HG03565 (cell line): Measurements from ENCODE around the gene RNF144B.
"Not testable (repeated sequence)": the region's sequence is repeated elsewhere in the genome, so short reads cannot be mapped to it uniquely, and the experiment has no call there.

Experiments
- ATAC-seq: cut with Tn5 transposase; IDR thresholded peaks from one replicate; pipeline ENCODE4 v1.9.1; 2021; ENCODE audit warnings: mild to moderate bottlenecking, moderate library complexity; ENCODE audit not compliant: unreplicated experiment

RNF144B gene

DNA sequence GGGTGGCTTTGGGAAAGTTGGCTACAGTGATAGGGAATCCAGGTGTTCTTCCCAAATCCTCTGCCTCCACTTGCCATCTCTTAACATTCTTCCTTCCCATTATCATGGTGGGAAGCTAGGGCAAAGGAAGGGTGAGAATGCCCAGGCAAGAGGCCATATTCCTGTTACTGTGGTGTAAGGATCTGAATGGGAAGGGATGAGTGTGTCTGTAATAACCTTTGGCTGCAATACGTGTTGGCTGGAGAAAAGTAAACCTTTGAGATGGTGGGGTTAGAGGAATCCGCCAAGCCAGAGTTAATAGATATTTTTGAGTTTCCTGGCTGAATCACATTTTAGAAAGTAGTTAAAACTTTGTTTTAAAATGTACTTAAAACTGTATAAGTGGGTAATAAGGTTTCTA, 45.9 kb downstream of the RNF144B start:
- ATAC-seq = no peak

DNA sequence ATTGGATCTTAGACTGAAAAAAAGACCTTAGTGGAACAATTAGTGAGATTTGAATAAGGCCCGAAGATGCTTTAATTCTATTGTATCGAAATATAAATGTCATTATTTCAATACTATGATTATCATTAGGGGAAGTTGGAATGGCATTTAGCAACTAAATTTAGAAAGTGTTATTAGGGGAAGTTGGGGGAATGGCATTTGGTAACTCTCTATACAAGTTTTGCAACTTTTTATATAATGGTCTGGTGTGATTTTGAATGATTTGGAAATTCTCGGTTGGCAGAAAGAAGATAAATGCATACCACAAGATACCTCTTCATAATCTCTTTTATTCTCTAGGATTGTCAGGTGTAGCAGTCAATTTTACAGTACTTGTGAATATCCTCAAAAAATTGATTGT, 49.2 kb downstream of the RNF144B start:
- no peak for ATAC-seq

DNA sequence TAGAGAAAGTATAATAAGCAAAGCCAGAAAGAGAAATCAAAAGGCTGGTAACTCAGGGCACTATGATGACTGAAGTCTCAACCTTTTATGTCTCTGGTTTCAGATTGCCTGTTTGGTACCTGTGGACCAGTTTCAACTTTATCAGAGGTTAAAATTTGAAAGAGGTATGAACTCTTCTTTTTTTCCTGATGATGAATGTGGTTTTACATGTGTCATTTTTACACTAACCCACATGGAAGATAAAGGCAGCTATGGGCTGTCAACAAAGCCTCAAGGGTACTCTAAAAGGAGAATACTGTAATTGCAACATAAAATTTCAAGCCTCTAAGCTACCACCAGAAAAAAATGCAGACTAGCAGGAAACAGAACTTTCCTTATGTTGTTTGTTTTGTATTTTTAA, 52.4 kb downstream of the RNF144B start:
- ATAC-seq = no peak

DNA sequence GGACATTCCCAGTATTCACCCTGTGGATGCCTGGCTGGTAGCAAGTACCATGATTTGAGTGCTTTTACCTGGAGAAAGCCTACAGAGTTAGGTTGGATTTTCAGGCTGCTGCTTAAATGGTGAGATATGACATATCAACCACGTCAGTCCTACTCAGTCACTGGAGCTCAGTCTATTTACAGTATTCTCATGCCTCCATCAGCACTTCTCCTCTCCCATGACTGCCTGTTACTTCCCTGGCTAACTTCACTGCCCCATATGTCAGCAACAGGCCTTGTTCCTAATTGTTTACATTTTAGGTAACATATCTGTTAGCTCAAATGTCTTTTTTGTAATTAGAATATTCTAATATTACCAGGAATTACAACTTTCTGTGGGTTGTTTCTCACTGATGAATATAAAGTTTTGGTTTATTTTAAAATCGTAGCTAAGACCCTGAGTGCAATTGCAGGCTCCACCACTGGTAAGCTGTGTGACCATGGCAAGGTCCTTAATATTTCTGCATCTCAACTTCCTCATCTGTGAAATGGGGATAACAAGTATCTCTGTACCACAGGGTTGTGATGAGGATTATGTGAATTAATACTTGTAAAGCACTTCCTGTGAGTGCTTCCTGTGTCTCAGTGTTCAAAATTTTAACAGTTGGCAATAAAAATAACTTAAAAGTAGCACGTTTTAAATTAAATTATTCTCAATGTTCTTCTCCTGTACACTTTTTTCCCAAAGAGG, 54.3 kb downstream of the RNF144B start:
- no peak for ATAC-seq

DNA sequence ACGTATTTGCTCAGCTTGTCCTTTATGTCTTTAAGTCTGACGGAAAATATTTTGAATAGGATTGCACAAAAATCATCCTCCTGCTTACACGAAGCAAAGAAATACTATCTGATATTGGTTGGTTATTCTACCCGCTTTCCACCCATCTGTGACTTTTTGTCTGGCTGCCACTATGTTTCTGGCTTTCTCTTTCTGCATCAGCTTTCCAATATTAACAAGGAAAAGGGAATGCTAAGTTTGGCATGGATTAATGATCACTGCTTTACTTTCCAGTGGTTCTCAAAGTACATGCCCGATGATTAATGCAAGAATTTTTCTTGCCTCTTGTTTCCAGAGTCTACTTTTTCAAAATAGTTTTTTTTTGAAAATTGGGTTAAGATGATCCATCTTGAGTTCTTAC, 57.0 kb downstream of the RNF144B start:
- ATAC-seq = no peak

DNA sequence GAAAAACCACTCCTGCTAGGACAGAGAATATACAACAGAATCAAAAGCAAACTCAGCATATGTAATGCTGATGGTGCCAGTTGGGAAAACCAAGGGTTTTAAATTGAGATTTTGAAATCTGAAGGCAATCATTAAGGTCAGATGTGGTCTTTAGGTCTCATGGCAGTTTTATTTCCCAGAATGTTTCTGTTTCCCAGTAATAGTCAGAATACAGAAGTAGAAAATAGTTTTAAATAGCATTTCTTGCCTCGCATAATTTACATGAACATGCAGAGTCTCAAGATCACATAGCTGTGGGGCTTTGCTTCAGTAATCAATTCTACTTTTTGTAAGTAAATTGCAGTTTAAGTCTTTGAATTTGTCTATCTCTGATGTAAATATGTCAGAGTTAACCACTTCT, 58.1 kb downstream of the RNF144B start:
- no peak for ATAC-seq

DNA sequence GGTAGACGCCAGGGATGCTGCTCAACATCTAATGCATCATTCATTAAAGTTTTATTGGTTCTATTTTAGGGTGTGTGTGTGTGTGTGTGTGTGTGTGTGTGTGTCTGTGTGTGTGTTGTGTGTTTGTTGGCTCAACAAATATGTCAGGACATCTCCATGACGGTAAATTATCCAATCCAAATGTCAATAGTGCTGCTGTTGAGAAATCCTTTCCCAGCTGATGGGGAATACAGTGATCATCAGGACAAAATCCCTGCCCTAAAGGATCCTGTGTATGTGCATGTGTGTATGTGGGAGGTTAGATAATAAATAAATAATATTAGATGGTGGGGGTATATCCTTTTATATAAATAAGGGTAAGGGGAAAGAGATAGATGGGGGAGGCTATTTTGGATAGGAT, 59.6 kb downstream of the RNF144B start:
- no peak for ATAC-seq

DNA sequence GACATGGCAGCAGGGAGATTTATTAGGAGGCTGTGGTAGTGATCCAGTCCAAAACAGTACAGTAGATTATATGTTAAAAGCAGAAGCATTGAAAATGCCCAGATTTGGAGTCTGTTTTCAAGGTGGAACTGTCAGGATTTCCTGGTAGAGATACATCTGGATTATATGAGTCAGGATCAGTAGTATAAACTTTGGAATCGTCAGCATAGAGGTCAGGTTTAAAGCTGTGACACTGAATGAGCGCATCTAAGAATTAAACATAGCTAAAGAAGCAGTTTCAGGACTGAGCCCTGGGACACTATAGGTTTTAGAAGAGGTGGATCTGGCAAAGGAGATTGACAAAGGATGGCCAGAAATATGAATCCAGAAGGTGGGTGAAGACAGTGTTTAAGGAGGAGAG, 60.4 kb downstream of the RNF144B start:
- no peak for ATAC-seq

DNA sequence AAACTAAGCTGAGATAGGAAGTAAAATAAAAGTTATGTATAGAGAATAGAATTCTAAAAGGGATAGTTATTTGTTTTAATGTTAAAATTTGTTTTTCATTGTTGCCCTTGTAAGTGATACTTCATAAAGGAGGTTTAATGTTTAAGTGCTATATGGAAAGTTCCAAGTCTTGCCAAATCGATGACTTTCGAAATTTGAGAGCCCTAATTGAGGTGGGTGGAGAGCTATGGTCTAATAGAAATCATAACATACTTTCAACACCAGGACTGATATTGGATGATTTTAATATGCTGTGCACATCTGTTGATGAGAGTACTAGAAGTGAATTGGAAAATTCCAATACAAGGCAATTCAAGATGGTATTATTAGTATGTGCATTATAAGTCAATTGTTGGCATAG, 64.6 kb downstream of the RNF144B start:
- no peak for ATAC-seq

DNA sequence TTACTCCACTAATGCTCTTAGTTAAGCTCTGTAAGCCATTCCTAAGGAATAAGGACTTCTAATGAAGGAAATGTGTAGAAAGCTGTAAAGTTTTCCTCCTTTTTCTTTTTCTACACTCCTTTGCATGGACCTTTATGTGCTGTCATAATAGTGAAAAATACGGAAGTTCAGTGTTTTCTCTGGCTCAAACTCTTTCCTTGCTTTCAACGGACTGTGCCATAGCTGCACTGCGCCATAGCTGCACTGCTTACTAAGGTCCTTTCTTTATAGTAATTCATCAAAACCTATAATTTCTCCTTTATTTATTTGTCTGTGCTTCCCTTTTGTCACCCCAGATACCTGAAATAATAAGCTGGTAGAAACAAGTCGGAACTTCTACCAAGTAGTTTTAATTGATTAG, 67.3 kb downstream of the RNF144B start:
- ATAC-seq = no peak

DNA sequence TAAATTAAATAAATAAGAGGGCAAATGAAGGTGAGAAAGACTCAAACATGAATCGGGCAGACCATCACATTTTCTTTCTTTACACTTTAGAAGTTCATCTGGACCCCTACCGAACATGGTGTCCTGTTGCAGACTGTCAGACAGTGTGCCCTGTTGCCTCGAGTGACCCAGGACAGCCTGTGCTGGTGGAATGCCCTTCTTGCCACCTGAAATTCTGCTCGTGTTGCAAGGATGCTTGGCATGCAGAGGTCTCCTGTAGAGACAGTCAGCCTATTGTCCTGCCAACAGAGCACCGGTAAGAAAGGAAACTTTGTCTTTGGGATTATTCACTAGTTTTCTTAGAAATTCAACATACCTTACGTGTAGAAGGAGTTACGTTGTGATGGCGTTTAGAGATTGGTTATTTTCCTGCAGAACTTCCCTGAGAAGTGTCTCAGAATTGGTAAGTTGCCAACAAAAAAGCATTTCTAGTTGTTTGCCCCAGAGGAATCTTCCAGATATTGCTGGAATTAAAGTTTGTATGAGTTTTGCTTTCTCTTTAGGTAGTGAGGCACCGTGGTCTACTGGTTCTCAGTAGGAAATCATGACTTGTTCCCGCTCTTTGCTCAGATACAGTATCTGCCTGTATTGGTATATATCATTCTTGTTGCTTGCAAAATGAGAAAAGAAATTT, 70.1 kb downstream of the RNF144B start:
- no peak for ATAC-seq

DNA sequence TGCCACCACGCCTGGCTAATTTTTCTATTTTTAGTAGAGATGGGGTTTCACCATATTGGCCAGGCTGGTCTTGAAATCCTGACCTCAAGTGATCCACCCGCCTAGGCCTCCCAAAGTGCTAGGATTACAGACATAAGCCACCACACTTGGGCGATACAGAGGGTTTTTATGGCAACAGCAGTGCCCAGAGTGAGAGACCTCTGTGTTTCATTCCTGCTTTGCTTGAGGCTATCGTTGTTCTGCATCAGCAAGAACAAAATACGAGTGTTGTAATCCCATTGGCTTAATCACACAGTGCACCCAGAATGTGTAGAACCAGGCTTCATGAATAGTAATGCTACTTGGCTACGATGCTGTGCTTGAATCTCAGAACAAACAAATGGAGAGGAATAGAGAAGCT, 70.9 kb downstream of the RNF144B start:
- ATAC-seq = not testable (repeated sequence)

DNA sequence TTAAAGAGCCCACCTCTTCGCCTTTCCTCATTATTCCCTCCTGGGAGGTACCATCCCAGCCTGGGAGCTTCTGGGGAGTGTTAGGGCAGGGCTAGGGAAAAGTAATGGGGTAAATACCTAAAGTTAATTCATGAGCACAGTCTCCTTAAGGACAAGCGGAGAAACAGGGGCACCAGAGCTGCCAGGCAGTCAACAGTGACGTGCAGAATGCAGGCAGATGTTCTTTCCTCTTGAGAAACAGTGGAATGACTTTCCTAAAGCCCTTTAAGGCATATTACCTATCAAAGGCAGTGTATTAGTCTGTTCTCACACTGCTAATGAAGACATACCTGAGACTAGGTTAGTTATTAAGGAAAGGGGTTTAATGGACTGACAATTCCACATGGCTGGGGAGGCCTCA, 76.3 kb downstream of the RNF144B start:
- ATAC-seq = no peak

DNA sequence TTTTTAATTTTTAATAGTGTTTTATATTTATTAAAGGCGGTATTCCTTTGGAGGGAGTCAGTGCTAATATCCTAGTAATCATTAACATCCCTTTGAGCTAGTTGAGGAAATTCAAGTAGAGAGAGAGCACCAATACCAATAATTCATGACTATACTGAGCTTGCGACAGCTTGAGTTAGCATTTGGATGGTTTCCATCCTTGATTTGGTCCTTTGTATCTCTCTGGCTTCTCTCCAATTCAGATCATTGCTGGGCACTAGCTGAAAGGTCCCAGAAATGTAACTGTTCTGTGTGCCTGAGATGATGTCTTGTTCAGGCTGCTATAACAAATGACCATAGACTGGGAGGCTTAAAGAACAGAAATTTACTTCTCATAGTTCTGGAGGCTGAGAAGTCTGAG, 77.0 kb downstream of the RNF144B start:
- ATAC-seq = no peak

DNA sequence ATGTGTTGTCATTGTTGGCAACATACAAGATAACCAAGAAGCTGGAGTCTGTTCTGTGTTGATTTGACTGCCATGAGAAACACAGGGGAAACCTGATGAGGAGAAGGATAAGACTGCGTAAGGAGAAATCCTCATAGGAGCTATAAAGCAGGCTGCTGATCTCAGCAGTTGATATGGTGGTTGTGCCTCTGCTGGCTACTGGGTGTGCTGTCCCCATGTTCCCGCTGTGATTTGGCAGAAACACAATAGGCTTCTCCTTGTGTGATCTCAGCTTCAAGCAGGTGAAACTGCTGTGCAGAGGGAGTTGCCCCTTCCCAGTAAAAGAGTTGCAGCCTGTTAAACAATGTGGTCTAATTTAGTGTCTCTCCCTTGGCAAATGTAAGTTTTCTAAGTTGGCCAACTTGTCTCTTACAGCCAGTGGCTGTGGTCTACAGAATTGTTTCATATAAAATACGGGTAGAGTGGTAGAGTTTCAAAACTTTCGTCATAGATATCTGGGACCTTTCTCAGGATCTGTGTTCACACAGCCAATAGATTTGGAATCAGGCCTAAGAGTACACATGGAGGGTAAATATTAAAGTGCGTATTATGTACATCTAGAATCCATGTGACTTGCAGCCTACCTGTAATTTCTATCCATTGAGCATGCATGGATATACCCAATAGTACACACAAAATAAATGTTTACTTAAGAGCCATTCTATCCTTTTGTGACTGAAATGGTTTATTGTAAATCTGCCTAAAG, 78.4 kb downstream of the RNF144B start:
- ATAC-seq = no peak

DNA sequence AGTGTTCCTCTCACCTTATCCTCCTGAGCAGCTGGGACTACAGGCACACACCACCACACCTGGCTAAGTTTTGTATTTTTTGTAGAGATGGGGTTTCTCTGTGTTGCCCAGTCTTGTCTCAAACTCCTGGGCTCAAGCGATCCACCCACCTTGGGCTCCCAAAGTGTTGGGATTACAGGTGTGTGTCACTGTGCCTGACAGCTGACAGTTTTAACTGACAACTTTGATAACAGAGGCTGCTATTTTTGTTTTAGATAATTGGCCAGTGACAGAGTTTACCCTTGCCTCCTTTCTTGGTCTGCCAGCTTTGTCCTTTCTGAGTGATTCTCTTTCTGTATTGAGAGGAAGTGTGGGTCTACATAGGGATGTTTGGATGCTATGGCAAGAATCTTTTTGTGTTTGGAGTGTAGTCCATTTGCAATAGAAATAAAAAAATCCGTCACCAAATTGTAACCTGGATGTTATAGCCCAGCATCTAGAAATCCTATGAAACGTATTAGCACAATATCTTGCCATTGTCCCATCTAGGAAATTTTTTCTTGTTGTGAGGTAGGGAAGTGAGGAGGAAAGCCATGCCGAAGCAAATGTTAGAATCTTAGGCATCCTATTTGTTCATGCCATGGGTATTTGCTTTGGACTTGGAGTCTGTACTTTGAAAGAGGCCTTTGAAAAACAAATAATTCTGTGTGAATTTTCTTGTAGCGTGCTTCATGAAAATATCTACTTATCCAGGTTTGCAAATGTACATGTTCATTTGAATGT, 80.8 kb downstream of the RNF144B start:
- ATAC-seq = no peak

DNA sequence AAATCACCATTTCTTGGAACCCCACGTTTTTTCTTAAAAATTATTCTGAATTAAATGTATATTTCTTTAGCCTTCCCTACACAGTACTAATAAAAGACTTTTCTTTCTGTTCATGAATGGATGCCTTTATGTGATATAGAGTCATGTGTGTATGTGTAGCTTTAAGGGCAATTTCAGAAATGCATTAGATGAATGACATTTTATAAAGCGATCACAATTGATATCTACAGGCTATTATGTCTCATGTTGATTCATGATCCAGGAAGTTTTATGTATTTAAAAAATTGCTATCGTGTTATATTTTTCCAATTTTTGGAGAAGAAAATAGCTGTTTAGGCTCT, 81.3 kb downstream of the RNF144B start:
- ATAC-seq = no peak

DNA sequence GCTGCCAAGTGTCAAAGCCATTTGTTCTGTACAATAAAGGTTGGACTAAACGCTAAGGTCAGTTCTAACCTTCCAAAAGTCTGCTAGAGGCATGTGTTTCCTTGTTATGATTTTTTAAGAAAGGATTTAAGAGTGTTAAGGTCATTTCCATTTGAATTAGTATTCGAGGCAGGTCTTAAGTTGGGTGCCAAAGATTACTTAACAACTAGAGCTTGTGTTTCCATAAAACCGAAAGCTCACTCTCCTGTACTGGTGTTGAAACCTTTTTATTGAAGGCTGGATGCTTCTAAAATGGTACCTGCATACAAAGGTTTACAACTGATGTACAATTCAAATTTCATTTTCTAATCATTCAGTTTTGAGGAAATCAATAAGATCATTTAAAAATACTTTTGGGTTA, 82.4 kb downstream of the RNF144B start:
- no peak for ATAC-seq

DNA sequence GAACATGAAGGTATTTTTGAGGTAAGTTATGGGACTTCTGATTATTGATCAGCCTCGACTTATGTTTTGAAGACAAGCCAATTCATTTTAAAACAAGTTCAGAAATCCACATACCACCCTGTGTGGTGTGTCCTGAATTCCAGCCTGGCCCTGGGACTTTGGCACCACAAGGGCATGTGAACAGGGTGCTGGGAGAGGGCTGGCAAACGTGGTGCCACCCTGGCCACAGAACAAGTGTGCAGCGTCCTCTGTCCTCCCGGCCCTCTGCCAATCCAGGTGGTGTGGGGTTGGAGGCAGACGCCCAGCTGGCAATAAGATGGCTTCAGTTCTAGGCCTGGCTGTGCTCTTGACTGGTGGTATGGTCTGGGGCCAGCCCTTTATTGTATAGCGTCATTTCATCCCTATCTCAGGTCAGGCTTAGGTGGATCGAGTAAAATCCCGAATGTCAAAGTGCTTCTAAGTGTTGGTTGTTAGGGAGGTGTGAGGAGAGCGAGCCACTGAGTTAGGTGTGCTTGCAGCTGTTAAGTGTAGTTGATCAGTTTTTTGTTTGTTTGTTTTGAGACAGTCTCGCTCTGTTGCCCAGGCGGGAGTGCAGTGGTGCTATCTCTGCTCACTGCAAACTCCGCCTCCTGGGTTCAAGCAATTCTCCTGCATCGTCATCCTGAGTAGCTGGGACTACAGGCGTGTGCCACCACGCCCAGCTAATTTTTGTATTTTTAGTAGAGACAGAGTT, 84.2 kb downstream of the RNF144B start:
- no peak for ATAC-seq

DNA sequence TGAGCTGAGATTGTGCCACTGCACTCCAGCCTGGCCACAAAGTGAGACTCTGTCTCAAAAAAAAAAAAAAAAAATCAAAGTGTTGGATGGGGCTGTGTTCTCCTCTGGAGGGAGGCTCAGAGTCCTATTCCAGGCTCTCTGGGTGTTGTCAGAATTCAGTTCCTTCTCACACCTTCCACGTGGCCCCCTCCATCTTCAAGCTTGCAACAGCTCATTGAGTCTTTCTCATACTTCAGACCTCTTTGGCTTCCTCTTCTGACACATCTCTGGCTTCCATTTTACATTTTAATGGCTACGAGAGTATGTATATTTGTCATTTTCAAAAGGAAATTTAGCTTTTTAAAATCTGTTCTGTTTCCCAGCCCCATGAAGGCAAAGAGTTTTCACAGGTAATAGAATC, 85.8 kb downstream of the RNF144B start:
- ATAC-seq = no peak

DNA sequence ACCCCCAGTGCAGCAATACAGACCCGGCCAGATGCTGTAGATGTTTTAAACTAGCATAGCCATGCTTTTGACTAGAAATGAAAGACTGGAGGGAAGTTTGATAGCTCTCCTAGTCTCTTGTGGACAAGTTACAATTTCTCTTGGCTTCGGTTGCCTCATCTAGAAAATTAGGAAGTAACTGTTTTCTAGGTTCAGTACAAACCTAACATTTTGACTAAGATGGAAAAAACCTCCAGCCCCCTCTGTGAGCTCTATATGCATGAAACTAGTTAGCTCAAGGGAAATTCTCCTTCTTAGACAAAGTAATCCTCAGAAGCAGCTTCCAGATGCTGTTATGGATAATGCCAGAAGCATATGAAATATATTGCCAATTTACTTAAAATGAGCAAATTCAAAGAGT, 86.6 kb downstream of the RNF144B start:
- no peak for ATAC-seq
